Liver (tissue), 9 donors: ENCODE data around the gene SLC25A13. TPM values are rescaled to one million over a fixed set of nuclear protein-coding genes. Genes with fewer than 3 reads are reported as not detected.

Experiments used
- DNase-seq: peaks from one replicate; pipeline ENCODE4 v3.0.0-alpha.2; 2017; ENCODE audit warnings: low spot score
- H3K27ac ChIP-seq, 2 donors: one replicate each; pipeline ENCODE4 v1.7.0; 2013; ENCODE audit warnings: inconsistent platforms in 2 of 2, low read length in 2 of 2, control low read depth in 1 of 2, low read depth in 1 of 2, mild to moderate bottlenecking in 1 of 2
- H3K27me3 ChIP-seq, 4 donors: one replicate each; pipeline versions ENCODE4 v1.6.1 to v1.7.0; 2013; ENCODE audit warnings: low read length in 3 of 4, inconsistent platforms in 1 of 4, mild to moderate bottlenecking in 1 of 4, moderate library complexity in 1 of 4; ENCODE audit not compliant: control insufficient read depth in 4 of 4, insufficient read depth in 4 of 4
- H3K36me3 ChIP-seq, 4 donors: one replicate each; pipeline versions ENCODE4 v1.6.1 to v1.7.0; 2013; ENCODE audit warnings: low read length in 3 of 4, mild to moderate bottlenecking in 3 of 4, low read depth in 1 of 4, moderate library complexity in 1 of 4; ENCODE audit not compliant: control insufficient read depth in 4 of 4, insufficient read depth in 3 of 4
- H3K4me1 ChIP-seq, 4 donors: one replicate each; pipeline versions ENCODE4 v1.6.1 to v1.7.0; 2013; ENCODE audit warnings: low read length in 3 of 4, mild to moderate bottlenecking in 3 of 4, moderate library complexity in 1 of 4; ENCODE audit not compliant: control insufficient read depth in 4 of 4, insufficient read depth in 4 of 4
- H3K4me3 ChIP-seq, 3 donors: one replicate each; pipeline versions ENCODE4 v1.6.1 to v1.7.0; 2013; ENCODE audit warnings: low read length in 3 of 3, control low read depth in 1 of 3, low read depth in 1 of 3, mild to moderate bottlenecking in 1 of 3
- H3K9ac ChIP-seq, 2 donors: one replicate each; pipeline ENCODE4 v1.7.0; 2013; ENCODE audit warnings: low read length in 2 of 2, mild to moderate bottlenecking in 2 of 2, moderate library complexity in 2 of 2, control low read depth in 1 of 2, low read depth in 1 of 2
- H3K9me3 ChIP-seq, 4 donors: one replicate each; pipeline versions ENCODE4 v1.6.1 to v1.7.0; 2013; ENCODE audit warnings: low read length in 3 of 4; ENCODE audit not compliant: control insufficient read depth in 4 of 4
- EGR1 ChIP-seq, 2 donors: IDR thresholded peaks; 2 replicates each; pipeline ENCODE4 v1.6.1; 2016 to 2018; ENCODE audit warnings: antibody characterized with exemption in 2 of 2, low read depth in 2 of 2
- FOXA1 ChIP-seq: IDR thresholded peaks from 2 replicates; pipeline ENCODE4 v1.6.1; 2016; ENCODE audit warnings: antibody characterized with exemption
- FOXA2 ChIP-seq: IDR thresholded peaks from 2 replicates; pipeline ENCODE4 v1.6.1; 2016; ENCODE audit warnings: antibody characterized with exemption
- GABPA ChIP-seq, 2 donors: IDR thresholded peaks in 1 of 2; conservative IDR thresholded peaks in 1 of 2; 2 replicates each; pipeline ENCODE4 v1.6.1; 2016; ENCODE audit warnings: antibody characterized with exemption in 2 of 2, mild to moderate bottlenecking in 1 of 2, moderate library complexity in 1 of 2
- HNF4A ChIP-seq, 2 donors: conservative IDR thresholded peaks; 2 replicates each; pipeline ENCODE4 v1.6.1; 2016; ENCODE audit warnings: antibody characterized with exemption in 2 of 2, mild to moderate bottlenecking in 2 of 2
- HNF4G ChIP-seq: IDR thresholded peaks from 2 replicates; pipeline ENCODE4 v1.6.1; 2016; ENCODE audit warnings: antibody characterized with exemption
- JUND ChIP-seq, 2 donors: IDR thresholded peaks; 2 replicates each; pipeline ENCODE4 v1.6.1; 2016; ENCODE audit warnings: antibody characterized with exemption in 2 of 2
- NR2F2 ChIP-seq: IDR thresholded peaks from 2 replicates; pipeline ENCODE4 v1.6.1; 2016; ENCODE audit warnings: antibody characterized with exemption
- RAD21 ChIP-seq, 2 donors: IDR thresholded peaks; 2 replicates each; pipeline ENCODE4 v1.6.1; 2016; ENCODE audit warnings: antibody characterized with exemption in 2 of 2, mild to moderate bottlenecking in 2 of 2
- RXRA ChIP-seq, 2 donors: IDR thresholded peaks; 2 replicates each; pipeline ENCODE4 v1.6.1; 2017 to 2018; ENCODE audit warnings: antibody characterized with exemption in 2 of 2, mild to moderate bottlenecking in 1 of 2
- SP1 ChIP-seq: IDR thresholded peaks from 2 replicates; pipeline ENCODE4 v1.6.1; 2018; ENCODE audit warnings: antibody characterized with exemption, mild to moderate bottlenecking
- TAF1 ChIP-seq: conservative IDR thresholded peaks from 2 replicates; pipeline ENCODE4 v1.6.1; 2016; ENCODE audit warnings: antibody characterized with exemption, mild to moderate bottlenecking
- YY1 ChIP-seq: IDR thresholded peaks from 2 replicates; pipeline ENCODE4 v1.6.1; 2016; ENCODE audit warnings: antibody characterized with exemption, mild to moderate bottlenecking
- WGBS: extraction: QIAGEN DNeasy Blood & Tissue Kit; methylation state at CpG from one replicate; pipeline ENCODE4 v1.1.7; 2013; 5-methylcytosine and 5-hydroxymethylcytosine counted together
- polyA plus RNA-seq, 2 donors: library from polyadenylated mRNA; stranded (reverse) in 1 of 2; unstranded in 1 of 2; fragments of 200-250 nt in 1 of 2; fragments of >200 nt in 1 of 2; fragmentation: Nextera tagmentation in 1 of 2; extraction: Ambion mirVana in 1 of 2; gene quantifications; one replicate each; pipeline versions ENCODE4 v1.2.1 to v1.2.3, GENCODE V29; 2013 to 2015
- total RNA-seq, 2 donors: library from RNA; depleted of rRNA; stranded (reverse); fragments of >200 nt; gene quantifications; one replicate each; pipeline ENCODE4 v1.2.3, GENCODE V29; 2014
- TF ChIP-seq, protein P1 (sequence below): IDR thresholded peaks from 2 replicates; pipeline ENCODE4 v1.6.1; 2016; ENCODE audit warnings: antibody characterized with exemption, mild to moderate bottlenecking
- TF ChIP-seq, protein P2 (sequence below): fragments of 150-350 bp; IDR thresholded peaks from 2 replicates; pipeline ENCODE4 v1.5.1; 2017; ENCODE audit warnings: improper control_type of control experiment, low read depth, low read length; ENCODE audit not compliant: missing input control
- TF ChIP-seq, protein P3 (sequence below): IDR thresholded peaks from 2 replicates; pipeline ENCODE4 v1.6.1; 2016; ENCODE audit warnings: antibody characterized with exemption
- TF ChIP-seq, protein P4 (sequence below): IDR thresholded peaks from 2 replicates; pipeline ENCODE4 v1.6.1; 2016; ENCODE audit warnings: antibody characterized with exemption
- TF ChIP-seq, protein P5 (sequence below): IDR thresholded peaks from 2 replicates; pipeline ENCODE4 v1.6.1; 2016; ENCODE audit warnings: antibody characterized with exemption
- donor health status: healthy.
- donor health status: healthy.
- donor health status: healthy.
- donor health status: healthy.
- donor health status: healthy.

Gene SLC25A13
- total and polyA plus RNA-seq, 4 donors = 45.6 to 116 (median 63.9) TPM

DNA sequence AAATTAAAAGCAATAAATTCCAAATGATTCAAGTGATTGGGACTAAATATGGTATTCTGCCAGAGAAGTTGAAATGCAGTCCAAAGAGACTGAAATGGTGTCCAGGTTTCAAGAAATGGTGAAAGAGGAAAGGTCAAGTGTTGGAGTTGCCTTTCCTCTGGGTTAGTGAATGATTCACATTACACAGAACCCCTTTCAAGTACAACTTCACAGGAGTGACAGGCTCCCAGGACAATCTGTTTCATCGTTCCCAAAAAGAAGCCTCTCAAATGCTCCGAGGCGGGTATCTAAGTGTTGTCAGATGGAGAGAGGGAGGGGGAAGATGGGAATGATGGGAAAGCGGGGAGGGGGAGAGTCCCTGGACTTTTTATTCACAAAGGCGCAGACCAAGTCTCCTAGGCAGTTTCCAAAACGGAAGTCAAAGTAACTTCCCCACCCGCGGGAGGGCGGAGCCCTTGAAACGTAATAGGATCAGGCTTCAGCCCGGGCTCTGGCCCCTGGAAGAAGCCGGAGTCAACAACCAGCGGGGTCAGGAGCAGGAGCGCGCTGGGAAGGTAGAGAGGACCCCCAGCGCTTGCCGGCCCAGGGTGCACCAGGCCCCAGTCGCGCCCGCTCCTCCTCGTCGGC lies 754 bp downstream of the SLC25A13 start:
- Histone ChIP-seq H3K9ac (peak overlapping the region; percentile 89 to 92), H3K27ac (peak overlapping the region; percentile 99), H3K4me1 (peaks cover 4 to 54% (median 40%) of the 10 kb centered on the region in 4 donors), H3K27me3 (no peaks in the 10 kb centered on the region), H3K36me3 (no peaks in the 10 kb centered on the region), H3K9me3 (no peaks in the 10 kb centered on the region), H3K4me3 (peak overlapping the region; percentile 90 to 99 (median 90))
- peak; percentile 81 for DNase-seq
- TF ChIP-seq TAF1 (peak; percentile 54), RAD21 (IDR thresholded peaks at IDR 0.05) (peak; percentile 52), FOXA1 (no peak), FOXA2 (no peak), SP1 (peak; percentile 58), HNF4G (peak; percentile 25), NR2F2 (peak; percentile 45), JUND (IDR thresholded peaks at IDR 0.05) (peak in 1 of 2 donors; percentile 59), GABPA (IDR thresholded peaks at IDR 0.05 in 1 of 2, conservative IDR thresholded peaks at IDR 0.05 in 1 of 2) (peak; percentile 51 to 68), HNF4A (conservative IDR thresholded peaks at IDR 0.05) (peak; percentile 66 to 70), YY1 (peak; percentile 57), EGR1 (IDR thresholded peaks at IDR 0.05; ENCODE audit: low read depth in 2 of 2) (peak; percentile 13 to 24), RXRA (IDR thresholded peaks at IDR 0.05) (peak; percentile 67 to 70)
- TF ChIP-seq, protein P1, sequence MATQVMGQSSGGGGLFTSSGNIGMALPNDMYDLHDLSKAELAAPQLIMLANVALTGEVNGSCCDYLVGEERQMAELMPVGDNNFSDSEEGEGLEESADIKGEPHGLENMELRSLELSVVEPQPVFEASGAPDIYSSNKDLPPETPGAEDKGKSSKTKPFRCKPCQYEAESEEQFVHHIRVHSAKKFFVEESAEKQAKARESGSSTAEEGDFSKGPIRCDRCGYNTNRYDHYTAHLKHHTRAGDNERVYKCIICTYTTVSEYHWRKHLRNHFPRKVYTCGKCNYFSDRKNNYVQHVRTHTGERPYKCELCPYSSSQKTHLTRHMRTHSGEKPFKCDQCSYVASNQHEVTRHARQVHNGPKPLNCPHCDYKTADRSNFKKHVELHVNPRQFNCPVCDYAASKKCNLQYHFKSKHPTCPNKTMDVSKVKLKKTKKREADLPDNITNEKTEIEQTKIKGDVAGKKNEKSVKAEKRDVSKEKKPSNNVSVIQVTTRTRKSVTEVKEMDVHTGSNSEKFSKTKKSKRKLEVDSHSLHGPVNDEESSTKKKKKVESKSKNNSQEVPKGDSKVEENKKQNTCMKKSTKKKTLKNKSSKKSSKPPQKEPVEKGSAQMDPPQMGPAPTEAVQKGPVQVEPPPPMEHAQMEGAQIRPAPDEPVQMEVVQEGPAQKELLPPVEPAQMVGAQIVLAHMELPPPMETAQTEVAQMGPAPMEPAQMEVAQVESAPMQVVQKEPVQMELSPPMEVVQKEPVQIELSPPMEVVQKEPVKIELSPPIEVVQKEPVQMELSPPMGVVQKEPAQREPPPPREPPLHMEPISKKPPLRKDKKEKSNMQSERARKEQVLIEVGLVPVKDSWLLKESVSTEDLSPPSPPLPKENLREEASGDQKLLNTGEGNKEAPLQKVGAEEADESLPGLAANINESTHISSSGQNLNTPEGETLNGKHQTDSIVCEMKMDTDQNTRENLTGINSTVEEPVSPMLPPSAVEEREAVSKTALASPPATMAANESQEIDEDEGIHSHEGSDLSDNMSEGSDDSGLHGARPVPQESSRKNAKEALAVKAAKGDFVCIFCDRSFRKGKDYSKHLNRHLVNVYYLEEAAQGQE = peak; percentile 77
- TF ChIP-seq, protein P2, sequence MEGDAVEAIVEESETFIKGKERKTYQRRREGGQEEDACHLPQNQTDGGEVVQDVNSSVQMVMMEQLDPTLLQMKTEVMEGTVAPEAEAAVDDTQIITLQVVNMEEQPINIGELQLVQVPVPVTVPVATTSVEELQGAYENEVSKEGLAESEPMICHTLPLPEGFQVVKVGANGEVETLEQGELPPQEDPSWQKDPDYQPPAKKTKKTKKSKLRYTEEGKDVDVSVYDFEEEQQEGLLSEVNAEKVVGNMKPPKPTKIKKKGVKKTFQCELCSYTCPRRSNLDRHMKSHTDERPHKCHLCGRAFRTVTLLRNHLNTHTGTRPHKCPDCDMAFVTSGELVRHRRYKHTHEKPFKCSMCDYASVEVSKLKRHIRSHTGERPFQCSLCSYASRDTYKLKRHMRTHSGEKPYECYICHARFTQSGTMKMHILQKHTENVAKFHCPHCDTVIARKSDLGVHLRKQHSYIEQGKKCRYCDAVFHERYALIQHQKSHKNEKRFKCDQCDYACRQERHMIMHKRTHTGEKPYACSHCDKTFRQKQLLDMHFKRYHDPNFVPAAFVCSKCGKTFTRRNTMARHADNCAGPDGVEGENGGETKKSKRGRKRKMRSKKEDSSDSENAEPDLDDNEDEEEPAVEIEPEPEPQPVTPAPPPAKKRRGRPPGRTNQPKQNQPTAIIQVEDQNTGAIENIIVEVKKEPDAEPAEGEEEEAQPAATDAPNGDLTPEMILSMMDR = no peak
- TF ChIP-seq, protein P3, sequence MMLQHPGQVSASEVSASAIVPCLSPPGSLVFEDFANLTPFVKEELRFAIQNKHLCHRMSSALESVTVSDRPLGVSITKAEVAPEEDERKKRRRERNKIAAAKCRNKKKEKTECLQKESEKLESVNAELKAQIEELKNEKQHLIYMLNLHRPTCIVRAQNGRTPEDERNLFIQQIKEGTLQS = no peak
- TF ChIP-seq, protein P4, sequence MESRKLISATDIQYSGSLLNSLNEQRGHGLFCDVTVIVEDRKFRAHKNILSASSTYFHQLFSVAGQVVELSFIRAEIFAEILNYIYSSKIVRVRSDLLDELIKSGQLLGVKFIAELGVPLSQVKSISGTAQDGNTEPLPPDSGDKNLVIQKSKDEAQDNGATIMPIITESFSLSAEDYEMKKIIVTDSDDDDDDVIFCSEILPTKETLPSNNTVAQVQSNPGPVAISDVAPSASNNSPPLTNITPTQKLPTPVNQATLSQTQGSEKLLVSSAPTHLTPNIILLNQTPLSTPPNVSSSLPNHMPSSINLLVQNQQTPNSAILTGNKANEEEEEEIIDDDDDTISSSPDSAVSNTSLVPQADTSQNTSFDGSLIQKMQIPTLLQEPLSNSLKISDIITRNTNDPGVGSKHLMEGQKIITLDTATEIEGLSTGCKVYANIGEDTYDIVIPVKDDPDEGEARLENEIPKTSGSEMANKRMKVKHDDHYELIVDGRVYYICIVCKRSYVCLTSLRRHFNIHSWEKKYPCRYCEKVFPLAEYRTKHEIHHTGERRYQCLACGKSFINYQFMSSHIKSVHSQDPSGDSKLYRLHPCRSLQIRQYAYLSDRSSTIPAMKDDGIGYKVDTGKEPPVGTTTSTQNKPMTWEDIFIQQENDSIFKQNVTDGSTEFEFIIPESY = peak; percentile 44
- TF ChIP-seq, protein P5, sequence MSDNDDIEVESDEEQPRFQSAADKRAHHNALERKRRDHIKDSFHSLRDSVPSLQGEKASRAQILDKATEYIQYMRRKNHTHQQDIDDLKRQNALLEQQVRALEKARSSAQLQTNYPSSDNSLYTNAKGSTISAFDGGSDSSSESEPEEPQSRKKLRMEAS = peak; percentile 44
- under 1% methylated on average over 22 of the region's 22 CpGs for WGBS
